ENCODE data around the gene NKAIN2.

DNA sequence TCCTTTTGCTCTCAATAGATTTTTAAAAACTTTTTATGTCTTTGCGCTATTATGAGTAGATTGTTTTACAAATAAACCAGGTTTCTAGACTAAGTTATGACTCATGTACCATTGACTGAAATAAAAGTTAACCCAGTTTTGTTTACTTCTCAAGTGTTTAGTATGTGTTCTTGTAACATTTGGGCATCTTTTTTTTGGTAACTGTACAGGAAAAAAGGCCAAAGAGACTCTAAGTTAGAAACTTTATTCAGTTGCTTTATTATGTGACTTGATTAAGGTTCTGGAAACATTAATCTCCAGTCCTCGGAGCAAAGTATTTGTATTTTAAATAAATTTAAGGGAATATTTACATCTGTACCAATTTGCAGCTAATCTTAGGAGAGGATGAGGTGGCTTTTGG lies 2.9 kb downstream of the NKAIN2 start:
- TF ChIP-seq RXRA (IDR thresholded peaks at IDR 0.05; ENCODE audit: borderline replicate concordance, low read depth), result no peak
- TF ChIP-seq SIN3A (IDR thresholded peaks at IDR 0.05; ENCODE audit: borderline replicate concordance, low read depth, low read length), result no peak
- TF ChIP-seq YY1 (IDR thresholded peaks at IDR 0.05; ENCODE audit: low read depth), result no peak
- TF ChIP-seq, protein P1, sequence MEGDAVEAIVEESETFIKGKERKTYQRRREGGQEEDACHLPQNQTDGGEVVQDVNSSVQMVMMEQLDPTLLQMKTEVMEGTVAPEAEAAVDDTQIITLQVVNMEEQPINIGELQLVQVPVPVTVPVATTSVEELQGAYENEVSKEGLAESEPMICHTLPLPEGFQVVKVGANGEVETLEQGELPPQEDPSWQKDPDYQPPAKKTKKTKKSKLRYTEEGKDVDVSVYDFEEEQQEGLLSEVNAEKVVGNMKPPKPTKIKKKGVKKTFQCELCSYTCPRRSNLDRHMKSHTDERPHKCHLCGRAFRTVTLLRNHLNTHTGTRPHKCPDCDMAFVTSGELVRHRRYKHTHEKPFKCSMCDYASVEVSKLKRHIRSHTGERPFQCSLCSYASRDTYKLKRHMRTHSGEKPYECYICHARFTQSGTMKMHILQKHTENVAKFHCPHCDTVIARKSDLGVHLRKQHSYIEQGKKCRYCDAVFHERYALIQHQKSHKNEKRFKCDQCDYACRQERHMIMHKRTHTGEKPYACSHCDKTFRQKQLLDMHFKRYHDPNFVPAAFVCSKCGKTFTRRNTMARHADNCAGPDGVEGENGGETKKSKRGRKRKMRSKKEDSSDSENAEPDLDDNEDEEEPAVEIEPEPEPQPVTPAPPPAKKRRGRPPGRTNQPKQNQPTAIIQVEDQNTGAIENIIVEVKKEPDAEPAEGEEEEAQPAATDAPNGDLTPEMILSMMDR (IDR thresholded peaks at IDR 0.05), result no peak
- TF ChIP-seq, protein P2, sequence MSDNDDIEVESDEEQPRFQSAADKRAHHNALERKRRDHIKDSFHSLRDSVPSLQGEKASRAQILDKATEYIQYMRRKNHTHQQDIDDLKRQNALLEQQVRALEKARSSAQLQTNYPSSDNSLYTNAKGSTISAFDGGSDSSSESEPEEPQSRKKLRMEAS (IDR thresholded peaks at IDR 0.05; ENCODE audit: low read depth), result no peak
- TF ChIP-seq RAD21 (IDR thresholded peaks at IDR 0.05; ENCODE audit: low read length), result no peak
- no peak for TF ChIP-seq SMC3 (IDR thresholded peaks at IDR 0.05; ENCODE audit: low read depth, low read length)
- TF ChIP-seq EZH2phosphoT487 (IDR thresholded peaks at IDR 0.05; ENCODE audit: borderline replicate concordance, low read depth), result no peak
- TF ChIP-seq EP300 (IDR thresholded peaks at IDR 0.05; ENCODE audit: borderline replicate concordance in 1 of 2, low read depth in 1 of 2, low read length in 1 of 2), result no peak
- TF ChIP-seq MEF2A (IDR thresholded peaks at IDR 0.05; ENCODE audit: borderline replicate concordance, low read depth), result no peak
- no peak for TF ChIP-seq CHD2 (IDR thresholded peaks at IDR 0.05; ENCODE audit: low read length, partially characterized antibody)
- no peak for TF ChIP-seq ELF1 (IDR thresholded peaks at IDR 0.05)
- TF ChIP-seq NFIC (IDR thresholded peaks at IDR 0.05; ENCODE audit: borderline replicate concordance), result no peak
- no peak for TF ChIP-seq GABPA (IDR thresholded peaks at IDR 0.05; ENCODE audit: low read depth)

Data from SK-N-SH (cell line).